Ammon's horn (tissue), 1 donor: ENCODE results near the gene TNFAIP6.
"Not testable (repeated sequence)": the region's sequence is repeated elsewhere in the genome, so short reads cannot be mapped to it uniquely, and the experiment has no call there.

Source experiments
- DNase-seq: peaks from one replicate; pipeline ENCODE4 v3.0.0-alpha.2; 2016; ENCODE audit warnings: low spot score

Gene TNFAIP6, protein sequence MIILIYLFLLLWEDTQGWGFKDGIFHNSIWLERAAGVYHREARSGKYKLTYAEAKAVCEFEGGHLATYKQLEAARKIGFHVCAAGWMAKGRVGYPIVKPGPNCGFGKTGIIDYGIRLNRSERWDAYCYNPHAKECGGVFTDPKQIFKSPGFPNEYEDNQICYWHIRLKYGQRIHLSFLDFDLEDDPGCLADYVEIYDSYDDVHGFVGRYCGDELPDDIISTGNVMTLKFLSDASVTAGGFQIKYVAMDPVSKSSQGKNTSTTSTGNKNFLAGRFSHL

DNA sequence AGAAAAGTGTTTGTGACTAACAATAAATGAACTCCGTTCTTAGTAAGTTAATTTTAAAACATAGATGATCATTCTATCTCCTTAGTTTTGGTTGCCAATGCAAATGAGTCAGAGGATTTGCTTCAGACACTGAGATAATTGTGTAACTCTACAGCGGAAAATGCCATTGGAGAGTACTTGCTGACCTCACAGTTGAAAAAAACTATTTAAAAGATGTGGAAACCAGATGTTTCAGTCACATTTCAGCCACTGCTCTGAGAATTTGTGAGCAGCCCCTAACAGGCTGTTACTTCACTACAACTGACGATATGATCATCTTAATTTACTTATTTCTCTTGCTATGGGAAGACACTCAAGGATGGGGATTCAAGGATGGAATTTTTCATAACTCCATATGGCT is at the start of gene TNFAIP6:
TNFAIP6 (plus strand) TSS at position 234 of the 400 bp plus-strand sequence; CDS start at position 309, 75 bp downstream.
- peak; percentile 45 for DNase-seq

DNA sequence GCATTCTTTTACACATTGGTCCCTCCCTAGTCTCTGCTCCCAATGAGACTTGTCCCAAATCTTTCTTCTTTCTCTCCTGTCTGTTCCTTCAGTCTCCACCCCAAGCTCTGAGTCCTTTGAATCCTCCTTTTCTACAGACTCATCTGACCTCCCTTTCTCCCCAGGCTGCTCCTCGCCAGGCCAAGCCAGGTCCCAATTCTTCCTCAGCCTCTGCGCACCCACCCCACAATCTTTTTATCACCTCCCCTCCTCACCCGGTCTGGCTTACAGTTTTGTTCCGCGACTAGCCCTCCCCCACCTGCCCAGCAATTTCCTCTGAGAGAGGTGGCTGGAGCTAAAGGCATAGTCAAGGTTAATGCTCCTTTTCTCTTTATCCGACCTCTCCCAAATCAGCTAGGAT is 47.1 kb upstream of the TNFAIP6 start:
- not testable (repeated sequence) for DNase-seq

DNA sequence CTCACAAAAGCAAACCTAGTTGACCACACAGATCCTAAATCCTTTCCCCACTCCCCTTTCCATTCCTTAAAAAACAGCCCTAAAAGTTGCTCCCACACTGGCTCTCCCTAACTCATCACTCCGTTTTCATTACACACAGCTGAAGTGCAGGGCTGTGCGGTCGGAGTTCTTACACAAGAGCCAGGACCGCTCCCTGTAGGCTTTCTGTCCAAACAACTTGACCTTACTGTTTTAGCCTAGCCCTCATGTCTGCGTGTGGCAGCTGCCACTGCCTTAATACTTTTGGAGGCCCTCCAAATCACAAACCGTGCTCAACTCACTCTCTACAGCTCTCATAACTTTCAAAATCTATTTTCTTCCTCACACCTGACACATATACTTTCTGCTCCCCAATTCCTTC is 45.0 kb upstream of the TNFAIP6 start:
- not testable (repeated sequence) for DNase-seq

DNA sequence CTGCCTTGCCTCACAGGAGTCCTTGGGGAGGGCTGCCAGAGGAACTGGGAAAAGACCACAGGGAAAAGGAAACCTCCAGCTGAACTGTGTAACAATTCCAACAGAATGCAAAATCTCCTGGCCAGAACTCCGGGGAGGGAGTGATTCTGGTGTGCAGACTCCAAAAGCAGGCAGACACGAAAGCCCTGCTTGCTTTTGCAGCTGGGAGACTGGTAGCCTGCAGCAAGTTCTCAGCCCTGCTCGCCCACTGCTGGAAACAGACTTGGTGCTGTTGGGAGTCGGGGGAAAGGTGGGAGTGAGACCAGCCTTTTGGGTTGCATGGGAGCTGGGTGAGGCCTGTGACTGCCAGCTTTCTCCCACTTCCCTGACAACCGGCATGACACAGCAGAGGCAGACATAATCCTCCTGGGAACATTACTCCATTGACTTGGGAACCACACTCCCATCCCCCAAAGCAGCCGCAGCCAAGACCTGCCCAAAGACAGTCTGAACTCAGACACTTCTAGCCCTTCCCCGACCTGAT is 42.0 kb upstream of the TNFAIP6 start:
- peak; percentile 64 for DNase-seq

DNA sequence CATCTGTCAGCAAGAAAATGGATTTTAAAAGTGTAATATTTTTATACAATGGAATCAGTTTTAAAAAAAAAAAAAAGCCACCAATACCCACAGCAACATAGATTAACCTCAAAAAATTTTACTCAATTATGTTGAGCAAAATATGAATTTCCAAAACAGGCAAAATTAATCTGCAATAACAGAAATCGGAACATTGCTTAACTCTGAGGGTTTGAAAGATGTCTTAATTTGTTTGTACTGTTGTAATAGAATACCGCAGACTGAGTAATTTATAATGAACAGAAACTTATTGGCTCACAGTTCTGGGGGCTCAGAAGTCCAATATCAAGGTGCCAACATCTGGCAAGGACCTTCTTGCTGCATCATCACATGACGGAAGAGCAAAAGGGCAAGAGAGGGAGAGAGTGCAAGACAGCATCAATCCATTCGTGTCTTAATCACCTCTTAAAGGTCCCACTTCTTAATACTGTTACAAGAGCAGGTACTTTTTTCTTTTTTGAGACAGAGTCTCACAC is 31.8 kb upstream of the TNFAIP6 start:
- DNase-seq, result no peak

DNA sequence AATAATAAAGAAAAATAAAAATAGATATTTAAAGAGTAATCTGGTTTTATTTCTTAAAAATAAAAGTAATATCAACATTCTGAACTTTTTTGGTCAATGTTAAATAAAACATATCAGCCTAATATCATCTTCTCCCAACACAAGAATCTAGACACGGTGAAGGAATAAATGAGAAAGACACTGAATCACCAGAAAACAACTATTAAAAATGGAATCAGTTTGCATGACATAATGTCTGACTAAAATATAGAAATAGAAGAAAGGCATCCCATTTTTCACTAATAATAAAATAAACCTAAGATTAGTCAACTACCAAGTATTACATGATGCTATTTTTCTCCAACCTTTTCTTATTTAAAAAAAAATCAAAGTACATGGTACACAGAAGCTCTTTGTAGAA is 30.8 kb upstream of the TNFAIP6 start:
- DNase-seq, result no peak

DNA sequence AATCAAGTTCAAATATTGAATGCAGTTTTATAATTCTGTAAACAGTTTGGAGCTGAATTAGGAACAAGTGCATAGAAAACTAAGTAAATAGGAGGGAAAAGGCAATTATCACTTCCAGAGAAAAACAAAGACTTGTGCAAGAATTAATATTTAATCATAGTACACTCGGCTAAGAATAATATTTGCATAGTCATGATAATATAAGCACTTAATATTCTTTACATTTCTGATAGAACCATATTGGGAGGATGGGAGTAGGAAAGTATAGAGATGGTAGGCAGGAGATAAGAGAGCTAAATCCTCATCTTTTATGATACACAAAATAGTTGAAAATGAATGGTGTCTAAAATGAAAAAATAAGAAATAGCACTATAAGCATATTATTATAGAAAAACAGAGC is 27.4 kb upstream of the TNFAIP6 start:
- DNase-seq, result no peak

DNA sequence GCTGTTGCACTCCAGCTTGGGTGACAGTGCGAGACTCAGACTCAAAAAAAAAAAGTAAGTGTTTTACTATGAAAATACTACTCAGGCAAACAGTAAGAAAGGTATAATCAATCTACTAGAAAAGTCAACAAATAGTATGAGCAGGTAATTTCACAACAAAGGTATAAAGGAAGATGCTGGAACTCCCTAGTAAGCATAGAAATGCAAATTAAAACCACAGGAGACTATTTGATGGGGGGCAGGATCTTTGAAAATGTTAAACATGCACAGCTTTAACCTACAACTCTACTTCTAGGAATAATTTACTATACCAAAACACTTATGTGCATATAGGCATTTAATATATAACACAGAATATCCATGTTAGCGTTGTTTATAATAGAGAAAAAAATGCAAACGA is 24.3 kb upstream of the TNFAIP6 start:
- DNase-seq, result no peak

DNA sequence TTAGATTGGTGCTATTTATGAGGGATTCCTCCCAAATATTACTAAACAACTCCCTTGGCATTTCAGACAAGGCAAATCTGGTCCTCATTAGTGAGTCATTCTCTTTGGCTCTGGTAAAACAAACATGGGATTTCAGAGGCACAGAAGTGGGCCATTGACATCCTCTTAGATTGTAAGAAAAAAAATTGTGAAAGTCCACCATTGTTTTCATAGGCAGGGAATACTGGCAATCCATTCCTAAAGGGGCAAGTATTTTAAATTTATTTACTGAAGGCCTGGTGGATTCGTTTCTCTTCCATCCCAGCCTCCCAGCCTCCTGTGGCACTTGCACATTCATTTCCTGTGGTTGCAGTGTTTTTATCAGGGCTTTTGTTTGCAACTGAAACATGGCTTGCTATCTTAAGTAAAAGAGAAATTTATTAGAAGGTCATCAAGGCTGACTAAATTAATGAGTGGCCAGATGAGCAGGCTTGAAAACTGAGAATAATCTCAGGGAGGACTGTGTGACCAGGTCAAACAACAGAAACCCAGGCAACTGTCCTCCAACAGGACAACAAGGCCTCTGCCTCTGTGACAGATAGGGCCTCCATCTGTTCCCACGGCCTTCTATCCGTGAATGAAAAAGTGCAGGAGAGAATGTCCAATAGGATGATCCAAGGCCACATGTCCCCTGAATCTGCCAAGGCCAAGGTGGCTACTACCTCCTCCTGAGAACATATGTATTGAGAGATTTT is 23.1 kb upstream of the TNFAIP6 start:
- DNase-seq, result peak; percentile 32

DNA sequence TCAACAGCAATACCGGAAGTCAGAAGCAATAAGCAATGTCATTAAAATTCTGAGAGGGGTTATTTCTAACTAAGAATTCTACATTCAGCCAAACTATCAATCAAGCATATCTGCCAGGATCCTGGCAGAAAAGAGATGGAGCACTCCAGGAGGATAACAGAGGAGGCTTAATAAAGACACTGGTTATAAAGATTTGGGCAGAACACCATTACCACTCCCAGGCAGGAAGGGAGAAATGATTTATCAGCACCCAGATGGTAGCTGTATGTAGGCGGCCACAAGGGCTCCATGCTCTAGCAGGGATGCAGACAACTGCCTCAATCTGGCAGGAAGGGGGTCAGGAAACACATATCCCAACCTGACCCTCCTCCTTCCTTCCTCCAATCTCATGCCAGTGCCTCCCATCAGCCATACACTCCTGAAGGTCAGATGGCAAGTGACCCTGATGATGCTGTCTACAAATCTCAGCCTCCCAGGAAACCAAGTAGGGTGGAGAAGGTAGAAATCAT is 20.5 kb upstream of the TNFAIP6 start:
- DNase-seq, result peak; percentile 32

DNA sequence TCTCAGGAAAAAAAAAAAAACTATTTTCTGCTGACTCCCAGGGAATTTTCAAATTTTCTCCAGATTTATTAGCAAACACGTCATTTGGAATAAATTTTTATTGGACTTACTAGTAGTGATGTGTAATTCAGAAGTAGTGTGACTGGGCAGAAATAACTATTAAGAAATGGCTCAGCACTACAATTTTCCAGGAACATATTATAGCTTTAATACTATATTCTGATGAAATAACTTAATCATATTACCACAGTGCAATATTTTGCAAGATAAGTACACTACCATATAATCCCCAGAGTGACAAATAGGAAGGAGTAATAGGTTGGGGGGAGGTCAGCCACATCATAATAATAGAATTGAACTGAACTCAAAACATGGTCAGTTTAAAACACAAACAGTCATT is 19.7 kb upstream of the TNFAIP6 start:
- no peak for DNase-seq

DNA sequence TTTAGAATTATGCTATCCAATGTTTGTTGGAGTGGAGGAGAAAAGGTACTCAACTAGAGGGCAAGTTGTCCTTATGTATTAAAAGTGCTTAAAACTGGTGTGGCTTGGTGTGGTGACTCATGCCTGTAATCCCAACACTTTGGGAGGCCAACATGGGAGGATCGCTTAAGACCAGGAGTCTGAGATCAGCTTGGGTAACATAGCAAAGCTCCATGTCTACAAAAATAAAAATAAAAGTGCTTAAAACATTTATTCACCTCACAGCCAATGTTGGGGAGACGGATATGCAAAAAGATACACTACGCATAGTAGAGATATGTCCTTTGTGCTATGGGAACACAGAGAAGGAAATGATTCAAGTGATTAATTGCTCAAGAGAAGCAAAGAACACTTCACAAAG is 19.3 kb upstream of the TNFAIP6 start:
- DNase-seq, result no peak

DNA sequence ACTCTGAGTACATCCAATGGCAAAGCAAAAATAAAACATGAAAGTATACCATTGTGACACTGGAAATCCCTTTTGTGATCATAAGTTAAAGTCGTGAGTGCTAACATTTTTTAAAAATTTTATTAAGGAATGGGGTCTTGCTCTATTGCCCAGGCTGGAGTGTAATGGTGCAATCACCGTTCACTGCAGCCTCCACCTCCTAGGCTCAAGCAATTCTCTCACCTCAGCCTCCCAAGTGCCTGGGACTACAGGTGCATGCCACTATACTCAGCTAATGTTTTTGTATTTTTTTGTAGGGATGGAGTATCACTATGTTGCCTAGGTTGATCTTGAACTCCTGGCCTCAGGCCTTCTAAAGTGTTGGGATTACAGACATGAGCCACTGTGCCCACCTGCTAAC is 14.3 kb upstream of the TNFAIP6 start:
- no peak for DNase-seq

DNA sequence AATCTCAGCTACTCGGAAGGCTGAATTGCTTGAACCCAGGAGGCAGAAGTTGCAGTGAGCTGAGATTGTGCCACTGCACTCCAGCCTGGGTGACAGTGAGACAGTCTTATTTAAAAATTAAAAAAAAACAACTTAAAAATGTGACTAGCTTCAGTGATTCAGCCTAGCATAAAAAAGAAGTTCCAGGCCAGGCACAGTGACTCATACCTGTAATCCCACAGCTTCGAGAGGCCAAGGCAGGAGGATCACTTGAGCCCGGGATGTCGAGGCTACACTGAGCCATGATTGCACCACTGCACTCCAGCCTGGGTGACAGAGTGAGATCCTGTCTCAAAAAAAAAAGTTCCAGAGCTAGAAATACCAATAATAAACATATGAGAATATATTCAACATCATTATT is 13.2 kb upstream of the TNFAIP6 start:
- not testable (repeated sequence) for DNase-seq

DNA sequence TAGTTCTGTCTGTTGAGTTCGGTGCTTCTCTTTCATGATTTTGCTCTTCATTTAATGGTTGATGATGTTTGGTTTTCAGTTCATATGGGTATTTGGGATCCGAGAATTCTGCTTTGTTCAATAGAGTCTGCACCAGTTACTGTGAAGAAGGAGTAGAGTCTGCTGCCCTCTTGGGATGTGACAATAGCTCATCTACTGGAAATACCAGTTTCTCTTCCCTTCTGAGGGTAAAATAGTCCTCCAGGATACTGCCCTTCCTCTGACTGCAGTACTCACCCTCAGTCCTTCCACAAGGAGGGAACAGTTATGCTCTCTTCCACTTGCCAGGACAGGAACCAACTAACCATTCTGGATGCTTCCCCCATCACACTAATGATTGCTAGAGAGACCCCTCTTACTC is 12.5 kb upstream of the TNFAIP6 start:
- no peak for DNase-seq

DNA sequence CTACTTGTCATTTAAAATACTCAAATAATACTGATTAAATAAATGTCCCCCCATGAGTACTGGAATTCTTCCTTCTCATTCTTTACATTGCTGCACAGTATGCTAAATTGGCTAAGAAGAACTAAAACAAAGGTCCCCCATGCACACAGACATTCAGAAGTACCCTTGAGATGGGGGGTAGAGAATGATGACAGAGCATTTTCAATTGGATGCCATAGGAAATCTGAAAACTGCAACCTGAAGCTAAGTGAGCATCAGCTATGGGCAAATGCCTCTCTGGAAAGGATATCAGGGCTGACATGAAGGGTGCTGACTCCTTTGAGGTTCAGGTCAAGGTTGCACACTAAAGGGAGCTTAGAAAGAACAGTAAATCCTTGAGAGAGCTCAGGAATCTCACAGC is 10.1 kb upstream of the TNFAIP6 start:
- DNase-seq, result no peak

DNA sequence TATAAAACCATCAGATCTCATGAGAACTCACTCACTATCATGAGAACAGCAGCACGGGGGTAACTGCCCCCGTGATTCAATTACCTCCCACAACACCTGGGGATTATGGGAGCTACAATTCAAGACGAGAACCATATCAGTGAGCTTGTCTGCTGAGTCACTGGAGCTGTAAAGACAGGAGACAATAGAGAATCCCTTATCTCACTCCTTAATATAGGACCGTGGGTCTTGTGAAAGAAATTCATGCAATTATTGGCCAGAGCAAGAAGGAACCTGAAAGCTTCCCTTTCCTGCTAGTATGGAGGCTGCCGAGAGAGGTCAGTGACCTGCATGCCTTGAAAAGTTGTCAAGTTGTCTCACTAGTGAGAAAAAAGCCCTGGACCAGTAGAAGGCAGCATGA is 9.5 kb upstream of the TNFAIP6 start:
- DNase-seq, result no peak

DNA sequence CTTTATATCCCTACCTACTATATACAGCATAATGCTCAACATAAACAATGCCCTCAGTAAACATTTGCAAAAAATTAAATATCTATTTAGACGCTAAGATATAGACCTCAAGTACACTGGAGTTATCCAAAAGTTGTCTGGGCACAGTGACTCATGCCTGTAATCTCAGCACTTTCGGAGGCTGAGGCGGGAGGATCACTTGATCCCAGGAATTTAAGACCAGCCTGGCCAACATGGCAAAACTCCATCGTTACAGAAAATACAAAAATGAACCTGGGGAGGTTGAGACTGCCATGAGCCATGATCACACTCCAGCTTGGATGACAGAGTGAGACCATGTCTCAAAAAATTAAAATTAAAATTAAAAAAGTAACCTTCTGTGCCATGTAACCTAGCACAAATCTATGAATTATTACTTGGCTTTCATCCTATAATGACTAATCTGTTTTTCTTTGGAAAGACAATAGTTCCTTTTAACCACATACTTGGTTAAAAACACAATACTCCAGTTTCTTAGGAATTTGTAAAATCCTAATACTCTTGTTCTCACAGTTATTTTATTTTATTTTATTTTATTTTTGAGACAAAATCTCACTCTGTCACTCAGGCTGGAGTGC is 6.7 kb upstream of the TNFAIP6 start:
- DNase-seq, result no peak

DNA sequence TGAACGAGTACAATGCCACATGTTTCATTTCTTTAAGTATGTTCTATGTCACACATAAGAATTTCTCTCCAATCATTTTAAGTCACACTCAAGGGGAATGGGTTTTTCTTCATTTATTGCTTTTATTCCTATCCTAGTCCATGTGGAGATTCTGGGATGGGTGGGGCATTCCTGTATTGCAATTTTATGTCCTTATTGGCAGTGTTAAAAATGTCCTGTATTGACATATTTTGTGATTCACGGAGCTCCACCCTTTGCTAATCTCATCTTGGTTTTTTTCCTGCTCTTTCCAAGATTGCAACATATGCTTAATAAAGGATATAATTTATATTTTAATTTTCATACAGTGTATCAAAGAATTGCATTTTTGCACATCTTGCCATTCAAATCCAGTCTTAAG is 3.4 kb upstream of the TNFAIP6 start:
- DNase-seq, result no peak

DNA sequence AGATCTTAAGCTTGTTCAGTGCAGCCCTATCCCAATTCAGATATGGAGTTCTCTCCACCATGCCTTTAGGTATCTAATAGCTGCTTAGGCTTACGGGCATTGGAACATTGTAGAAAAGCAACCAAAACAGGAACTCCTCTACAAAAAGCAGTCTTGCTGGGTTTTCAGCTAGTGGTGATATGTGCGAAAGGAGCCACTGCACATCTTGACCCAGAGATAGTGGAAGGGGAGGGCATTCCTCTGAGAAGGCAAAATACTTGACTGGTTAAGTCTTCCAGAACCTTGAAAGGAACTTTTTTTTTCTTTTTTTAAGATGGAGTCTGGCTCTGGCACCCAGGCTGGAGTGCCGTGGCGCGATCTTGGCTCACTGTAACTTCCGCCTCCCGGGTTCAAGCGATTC is 2.6 kb upstream of the TNFAIP6 start:
- DNase-seq, result no peak

DNA sequence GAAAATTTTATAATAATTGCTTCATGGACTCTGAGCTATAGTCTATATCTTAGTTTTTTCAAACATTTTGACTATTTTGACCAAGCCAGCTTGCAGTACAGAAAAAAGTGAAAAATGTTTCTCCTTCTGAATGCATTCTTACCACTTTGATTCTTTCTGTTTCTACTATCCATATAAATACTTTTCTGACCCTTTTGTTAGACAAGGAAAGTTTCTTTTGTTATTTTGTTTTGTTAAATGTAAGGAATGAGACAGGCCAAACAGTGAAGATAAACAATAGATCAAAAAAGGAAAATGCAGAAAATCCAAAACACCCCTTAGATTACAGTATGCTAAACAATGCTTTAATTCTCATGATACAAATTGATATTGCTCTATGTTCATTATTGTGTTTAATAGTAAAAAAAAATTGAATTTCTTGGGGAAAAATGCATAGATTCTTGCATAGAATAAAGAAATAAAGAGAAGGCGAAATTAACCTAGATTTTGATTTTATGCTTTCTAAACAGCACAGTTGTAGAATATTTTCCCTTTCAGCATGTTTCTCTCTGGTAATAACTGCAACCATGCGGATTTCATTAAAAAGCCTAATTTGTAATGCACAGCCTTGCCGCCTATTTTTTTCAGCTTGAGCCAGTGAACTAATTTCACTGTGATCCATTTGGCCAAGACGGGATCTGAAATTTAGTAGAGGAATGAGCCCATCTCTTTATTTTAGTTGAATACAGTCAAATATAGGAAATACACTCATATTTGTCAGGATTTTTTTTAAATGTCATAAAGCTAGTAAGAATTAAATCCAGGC is 976 bp downstream of the TNFAIP6 start:
- DNase-seq, result no peak
